ENCODE data around the gene NUMBL.
"Not testable (repeated sequence)": the region's sequence is repeated elsewhere in the genome, so short reads cannot be mapped to it uniquely, and the experiment has no call there.

NUMBL gene

GRCh38 chr19:40662925-40663694 is 27.3 kb downstream of the NUMBL start:
- peak; percentile 37 for DNase-seq

GRCh38 chr19:40661616-40662015 is 28.8 kb downstream of the NUMBL start:
- no peak for DNase-seq

- no peak for DNase-seq
These were observed 30.9 kb downstream of the NUMBL start for GRCh38 chr19:40659566-40659965.

- no peak for DNase-seq
These were observed 31.3 kb downstream of the NUMBL start for GRCh38 chr19:40659116-40659515.

GRCh38 chr19:40658031-40658430 is 32.4 kb downstream of the NUMBL start:
- no peak for DNase-seq

- DNase-seq = not testable (repeated sequence)
These were observed 34.8 kb downstream of the NUMBL start for GRCh38 chr19:40655684-40656083.

GRCh38 chr19:40652303-40652702 is 38.1 kb downstream of the NUMBL start:
- DNase-seq = not testable (repeated sequence)

GRCh38 chr19:40650749-40651305 is 39.6 kb downstream of the NUMBL start:
- no peak for DNase-seq

- not testable (repeated sequence) for DNase-seq
These were observed 40.4 kb downstream of the NUMBL start for GRCh38 chr19:40649903-40650675.

GRCh38 chr19:40646743-40647254 is 43.7 kb downstream of the NUMBL start:
- no peak for DNase-seq

- DNase-seq = no peak
These were observed 47.6 kb downstream of the NUMBL start for GRCh38 chr19:40642757-40643305.

- no peak for DNase-seq
These were observed 48.3 kb downstream of the NUMBL start for GRCh38 chr19:40642051-40642706.

- DNase-seq = no peak
These were observed 49.2 kb downstream of the NUMBL start for GRCh38 chr19:40641281-40641680.

GRCh38 chr19:40640744-40641143 is 49.7 kb downstream of the NUMBL start:
- no peak for DNase-seq

- DNase-seq = no peak
These were observed 50.8 kb downstream of the NUMBL start for GRCh38 chr19:40639638-40639982.

- DNase-seq = no peak
These were observed 52.1 kb downstream of the NUMBL start for GRCh38 chr19:40638327-40638726.

GRCh38 chr19:40633207-40633606 is 57.2 kb downstream of the NUMBL start:
- DNase-seq = no peak

GRCh38 chr19:40632311-40633036 is 58.0 kb downstream of the NUMBL start:
- DNase-seq = no peak

- no peak for DNase-seq
These were observed 59.8 kb downstream of the NUMBL start for GRCh38 chr19:40630571-40631160.

- no peak for DNase-seq
These were observed 61.1 kb downstream of the NUMBL start for GRCh38 chr19:40629346-40629745.

GRCh38 chr19:40627486-40628279 is 62.8 kb downstream of the NUMBL start:
- DNase-seq = no peak

All from NCI-H1092 treated with DMSO at 0.1 percent for 48 hours (cell line).